A549 (cell line): ENCODE data around the gene CMKLR1.

Source experiments
- ESRRA ChIP-seq: fragments of 150-350 bp; IDR thresholded peaks from 2 replicates; pipeline ENCODE4 v1.6.1; 2014; ENCODE audit warnings: mild to moderate bottlenecking, low read length, borderline replicate concordance
- MYC ChIP-seq: IDR thresholded peaks from 2 replicates; pipeline ENCODE4 v1.6.1; 2012; ENCODE audit warnings: mild to moderate bottlenecking, inconsistent platforms, low read length, improper control_type of control experiment, borderline replicate concordance
- PBX3 ChIP-seq: IDR thresholded peaks from 2 replicates; pipeline ENCODE4 v1.6.1; 2012
- POLR2A ChIP-seq: IDR thresholded peaks from 2 replicates; pipeline ENCODE4 v1.6.1; 2012; ENCODE audit warnings: mild to moderate bottlenecking, low read length
- TP53 ChIP-seq: fragments of 250-450 bp; sonication (Bioruptor Pico); IDR thresholded peaks from 2 replicates; pipeline ENCODE4 v1.5.0; 2021; ENCODE audit warnings: mild to moderate bottlenecking, moderate library complexity
- ZFP36 ChIP-seq: fragments of 450-650 bp; IDR thresholded peaks from 2 replicates; pipeline ENCODE4 v1.6.1; 2014; ENCODE audit warnings: borderline replicate concordance; ENCODE audit not compliant: partially characterized antibody
- TF ChIP-seq, protein P1 (sequence below): fragments of >200 bp; sonication (Bioruptor Twin); formaldehyde crosslinking; IDR thresholded peaks from 3 replicates; pipeline ENCODE4 v1.5.1; 2016

DNA sequence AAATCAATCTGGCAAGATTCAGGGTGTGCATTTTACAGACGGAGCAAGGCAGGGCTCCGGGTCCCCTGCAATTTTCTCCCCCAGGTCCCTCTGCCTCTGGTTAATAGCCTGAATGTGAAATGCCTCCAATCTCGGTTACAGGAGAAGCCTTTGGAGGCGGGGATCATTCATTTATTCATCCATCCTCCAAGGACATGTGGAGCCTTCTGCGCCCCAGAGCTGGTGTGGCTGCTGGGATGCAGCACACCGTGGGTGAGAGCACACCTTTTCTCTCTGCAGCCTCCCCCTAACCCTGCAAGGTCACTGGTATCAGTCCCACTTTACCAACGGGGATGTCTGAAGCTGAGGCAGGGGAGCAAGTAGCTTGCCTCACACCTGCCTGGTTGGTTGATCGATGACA lies 35.4 kb downstream of the CMKLR1 start:
- TF ChIP-seq, protein P1, sequence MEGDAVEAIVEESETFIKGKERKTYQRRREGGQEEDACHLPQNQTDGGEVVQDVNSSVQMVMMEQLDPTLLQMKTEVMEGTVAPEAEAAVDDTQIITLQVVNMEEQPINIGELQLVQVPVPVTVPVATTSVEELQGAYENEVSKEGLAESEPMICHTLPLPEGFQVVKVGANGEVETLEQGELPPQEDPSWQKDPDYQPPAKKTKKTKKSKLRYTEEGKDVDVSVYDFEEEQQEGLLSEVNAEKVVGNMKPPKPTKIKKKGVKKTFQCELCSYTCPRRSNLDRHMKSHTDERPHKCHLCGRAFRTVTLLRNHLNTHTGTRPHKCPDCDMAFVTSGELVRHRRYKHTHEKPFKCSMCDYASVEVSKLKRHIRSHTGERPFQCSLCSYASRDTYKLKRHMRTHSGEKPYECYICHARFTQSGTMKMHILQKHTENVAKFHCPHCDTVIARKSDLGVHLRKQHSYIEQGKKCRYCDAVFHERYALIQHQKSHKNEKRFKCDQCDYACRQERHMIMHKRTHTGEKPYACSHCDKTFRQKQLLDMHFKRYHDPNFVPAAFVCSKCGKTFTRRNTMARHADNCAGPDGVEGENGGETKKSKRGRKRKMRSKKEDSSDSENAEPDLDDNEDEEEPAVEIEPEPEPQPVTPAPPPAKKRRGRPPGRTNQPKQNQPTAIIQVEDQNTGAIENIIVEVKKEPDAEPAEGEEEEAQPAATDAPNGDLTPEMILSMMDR, result no peak
- TF ChIP-seq POLR2A (no peak), ZFP36 (no peak), MYC (no peak), TP53 (CRISPR knock-in tag) (no peak), PBX3 (no peak), ESRRA (no peak)
